GM18951 (cell line): ENCODE measurements around the gene CFAP46.
"Not testable (repeated sequence)": the region's sequence is repeated elsewhere in the genome, so short reads cannot be mapped to it uniquely, and the experiment has no call there.

Experiments
- POLR2A ChIP-seq: IDR thresholded peaks from 4 replicates; pipeline ENCODE4 v1.6.1; 2011; ENCODE audit warnings: mild to moderate bottlenecking; ENCODE audit not compliant: insufficient read length, insufficient read depth; ENCODE audit errors: extremely low read depth
- in situ Hi-C: fragments of 300-500 bp; cut with MboI; formaldehyde crosslinking; loops from one replicate; pipeline ENCODE4 v1.12.0; 2022; ENCODE audit warnings: low sequenced_read_pairs, mixed read lengths, inconsistent platforms; ENCODE audit not compliant: unreplicated experiment

Gene CFAP46

DNA sequence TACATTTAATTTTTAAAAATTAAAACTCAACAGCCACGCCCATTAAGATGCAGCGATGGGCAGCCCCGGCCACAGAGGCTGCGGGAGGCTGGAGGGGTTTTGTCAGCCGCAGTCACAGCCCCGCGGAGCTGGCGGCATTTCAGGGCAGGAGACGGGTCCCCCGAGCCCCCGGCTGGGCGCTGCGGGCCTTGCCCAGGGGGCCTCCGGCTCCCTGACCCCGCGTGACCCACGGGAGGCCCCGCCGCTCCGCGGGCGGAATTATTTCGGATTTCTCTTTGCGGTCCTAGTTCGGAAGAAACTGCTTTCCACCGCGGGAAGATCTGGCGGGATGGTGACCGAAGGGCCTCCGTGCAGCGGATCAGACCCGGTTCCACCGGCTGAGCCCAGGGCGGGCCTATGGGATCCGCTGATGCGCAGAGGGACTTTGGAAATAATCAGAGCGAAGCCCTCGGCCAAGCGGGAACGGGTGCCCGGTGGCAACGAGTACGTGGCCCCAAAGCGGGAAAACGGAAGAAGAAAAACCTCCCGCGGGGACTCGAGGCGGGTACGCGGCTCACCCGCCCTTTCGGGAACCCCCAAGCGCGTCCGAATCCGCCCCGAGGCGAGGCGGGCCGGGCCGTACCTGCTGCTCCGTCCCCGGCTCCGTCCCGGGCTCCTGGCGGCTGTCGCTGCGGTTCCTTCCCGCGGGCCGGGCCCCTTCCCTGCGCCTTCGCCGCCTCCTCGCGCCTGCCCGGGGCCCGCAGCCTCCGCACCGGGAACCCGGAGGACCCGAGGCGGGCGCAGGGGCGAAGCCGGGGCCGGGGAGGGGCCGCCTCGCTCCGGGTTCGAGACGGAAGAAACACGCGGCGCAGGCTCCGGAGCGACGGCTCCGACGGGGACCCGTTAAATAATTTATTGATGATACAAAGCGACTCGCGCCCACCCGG is 158.2 kb downstream of the CFAP46 start:
- in situ Hi-C loops: no loop called here
- no peak for TF ChIP-seq POLR2A

DNA sequence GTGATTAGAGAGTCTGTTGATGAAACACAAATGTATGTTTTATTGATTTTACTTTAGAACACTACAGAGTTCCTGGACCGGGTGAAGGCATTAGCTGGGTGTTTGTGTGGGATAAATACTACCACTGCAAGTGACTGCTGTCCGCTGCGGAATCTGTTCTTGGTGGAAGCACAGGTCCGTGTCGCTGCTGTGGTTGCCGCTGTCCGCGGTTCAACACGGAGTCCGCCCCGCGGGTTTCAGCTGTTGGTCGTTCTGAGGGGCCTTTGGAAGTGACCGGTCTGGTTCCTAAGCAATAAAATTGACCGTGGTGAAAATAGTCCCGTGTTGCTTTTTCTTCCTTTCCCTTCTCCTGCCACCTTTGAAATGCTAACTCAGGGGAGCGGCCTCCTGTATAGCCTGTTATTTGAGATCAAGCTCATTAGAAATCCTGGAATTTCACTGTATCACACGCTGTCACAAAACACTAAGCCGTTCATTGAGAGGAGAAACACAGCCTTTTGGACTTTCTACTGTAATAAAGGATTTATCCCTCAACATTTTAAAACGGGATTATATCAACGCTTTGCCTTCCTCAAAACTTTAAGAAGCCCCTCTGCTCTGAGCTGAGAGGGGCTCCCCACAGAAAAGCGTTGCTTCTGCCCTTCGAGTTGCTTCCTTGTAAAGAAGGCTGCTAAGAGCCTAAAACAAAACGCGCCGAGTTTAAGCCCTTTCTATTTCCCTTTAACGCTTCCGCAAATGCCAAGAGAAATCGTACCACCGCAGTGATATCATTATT is 159.0 kb downstream of the CFAP46 start:
- TF ChIP-seq POLR2A: no peak
- in situ Hi-C loops: no loop called here

DNA sequence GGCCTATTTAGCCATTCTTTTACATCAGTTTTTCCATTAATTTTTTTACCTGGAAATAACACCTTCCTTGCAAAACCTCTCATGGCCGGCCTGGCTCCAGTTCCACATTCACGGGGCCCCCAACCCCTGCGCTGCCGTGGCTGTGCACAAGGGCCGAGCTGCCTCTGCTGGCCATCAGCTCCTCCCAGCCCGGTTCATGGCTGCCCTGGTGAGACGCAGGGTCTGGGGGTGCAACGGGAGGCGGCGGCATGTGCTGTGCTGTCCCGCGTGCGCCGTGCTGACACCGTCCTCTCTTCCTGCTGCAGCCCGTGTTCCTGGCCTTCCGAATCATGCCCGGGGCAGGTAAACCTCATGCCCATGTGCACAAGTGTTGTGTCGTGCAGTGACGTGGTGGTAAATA is 160.8 kb downstream of the CFAP46 start:
- in situ Hi-C loops: no loop called here
- TF ChIP-seq POLR2A: no peak

DNA sequence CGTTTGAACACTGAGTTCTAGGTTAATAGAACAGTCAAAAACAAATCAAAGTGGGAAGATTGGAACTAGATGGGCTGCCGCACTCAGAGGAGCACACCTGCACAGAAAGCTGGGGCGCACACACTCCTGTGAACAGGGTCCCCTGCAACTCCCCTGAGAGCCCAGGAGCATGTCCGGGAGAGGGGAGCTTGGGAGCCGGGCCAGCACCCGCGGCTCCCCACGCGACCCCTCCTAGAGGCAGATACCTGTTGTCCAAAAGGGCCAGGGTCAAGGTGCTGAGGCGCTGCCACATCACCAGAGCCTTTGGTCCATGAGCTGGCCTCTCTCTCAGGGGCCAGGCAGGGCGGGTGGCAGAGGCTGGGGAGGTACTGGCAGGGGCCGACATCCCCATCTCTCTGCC is 162.0 kb downstream of the CFAP46 start:
- in situ Hi-C loops: no loop called here
- no peak for TF ChIP-seq POLR2A

DNA sequence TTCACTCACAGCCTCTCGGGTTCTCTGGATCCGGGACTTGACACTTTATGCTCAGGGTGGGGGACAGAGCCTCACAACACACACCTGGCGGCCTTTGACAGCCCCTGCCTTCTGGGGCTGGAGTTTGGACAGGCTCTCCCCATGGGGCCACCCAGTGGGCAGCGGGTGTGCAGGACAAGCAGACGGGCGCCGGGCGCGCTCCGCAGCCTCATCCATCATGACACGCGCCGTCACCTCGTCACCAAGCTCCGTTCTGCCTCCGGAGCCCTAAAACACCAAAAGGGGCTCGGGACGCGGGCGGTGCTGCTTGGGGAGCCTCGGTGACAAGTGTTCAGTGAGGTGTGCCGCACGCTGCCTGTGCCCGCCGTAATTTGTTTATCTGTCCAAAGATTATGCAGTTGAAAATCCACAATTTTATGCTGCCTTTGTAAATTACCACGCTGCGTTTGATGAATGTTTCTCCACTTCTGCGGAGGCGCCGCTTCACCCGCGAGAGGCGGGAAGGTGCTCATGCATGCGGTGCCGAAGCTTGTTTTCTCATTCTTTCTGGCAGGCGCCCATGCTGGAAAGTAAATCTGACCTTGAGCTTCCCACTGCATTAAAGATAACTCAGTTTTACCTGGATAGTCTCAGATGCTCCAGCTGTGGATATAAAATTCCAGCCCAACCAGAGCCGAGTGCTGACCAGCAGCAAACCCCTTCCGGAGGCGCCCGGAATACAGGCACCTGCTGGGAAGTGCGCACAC is 162.6 kb downstream of the CFAP46 start:
- in situ Hi-C loops: no loop called here
- TF ChIP-seq POLR2A: no peak

DNA sequence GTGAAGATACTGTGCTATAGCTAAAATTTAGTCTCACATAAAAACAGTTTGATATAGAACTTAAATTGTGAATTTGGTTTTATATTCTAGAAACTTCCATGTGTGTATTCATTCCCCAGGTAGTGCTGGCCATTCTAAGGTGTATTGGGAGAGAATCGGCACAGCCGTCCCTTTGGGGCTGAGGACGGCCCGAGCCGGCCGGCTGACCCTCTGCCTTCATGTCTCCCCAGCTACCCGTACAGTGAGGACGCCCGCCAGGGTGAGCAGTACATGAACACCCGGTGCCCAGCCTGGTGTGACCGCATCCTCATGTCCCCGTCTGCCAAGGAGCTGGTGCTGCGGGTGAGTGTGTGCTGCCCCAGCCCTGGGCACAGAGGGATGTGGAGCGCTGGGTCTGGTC is 164.9 kb downstream of the CFAP46 start:
- TF ChIP-seq POLR2A: no peak
- in situ Hi-C loops: no loop called here

DNA sequence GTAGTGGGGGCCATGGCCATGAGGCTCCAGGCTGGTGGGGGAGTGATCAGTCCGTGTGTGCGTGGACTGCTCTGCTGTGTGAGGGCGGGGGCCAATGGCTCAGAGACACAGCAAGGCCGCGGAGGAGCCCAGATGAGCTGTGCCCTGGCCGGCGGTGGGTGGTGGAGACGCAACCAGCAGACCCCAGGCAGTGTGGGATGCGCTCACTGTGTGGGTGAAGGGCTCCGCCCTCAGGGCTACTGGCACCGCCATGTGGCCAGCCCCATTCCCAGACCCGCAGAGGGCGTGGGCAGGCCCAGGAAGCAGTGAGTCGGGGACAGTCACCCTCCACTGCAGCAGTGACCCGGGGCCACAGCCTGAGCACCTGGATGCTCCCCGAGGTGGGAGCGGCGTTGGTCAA is 165.5 kb downstream of the CFAP46 start:
- in situ Hi-C loops: no loop called here
- TF ChIP-seq POLR2A: no peak

DNA sequence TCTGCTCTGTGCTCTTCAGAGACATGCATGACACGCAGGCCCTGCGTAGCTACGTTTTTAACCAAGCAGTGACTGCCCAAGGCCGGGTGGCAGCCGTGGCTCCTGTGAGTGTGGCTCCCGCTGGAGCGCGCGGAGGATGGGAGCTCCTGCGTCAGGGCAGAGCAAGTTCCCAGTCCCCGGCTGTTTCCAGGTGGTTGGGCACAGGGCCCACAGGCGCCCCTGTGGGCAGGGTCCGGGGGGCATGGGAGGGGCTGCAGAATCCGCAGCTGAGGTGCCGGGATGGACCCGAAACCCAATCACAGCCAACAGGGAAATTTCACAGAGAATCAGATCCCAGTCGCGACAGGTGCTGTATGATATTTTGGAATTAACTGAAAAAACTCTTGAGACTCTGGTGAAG is 166.2 kb downstream of the CFAP46 start:
- TF ChIP-seq POLR2A: no peak
- in situ Hi-C loops: no loop called here

DNA sequence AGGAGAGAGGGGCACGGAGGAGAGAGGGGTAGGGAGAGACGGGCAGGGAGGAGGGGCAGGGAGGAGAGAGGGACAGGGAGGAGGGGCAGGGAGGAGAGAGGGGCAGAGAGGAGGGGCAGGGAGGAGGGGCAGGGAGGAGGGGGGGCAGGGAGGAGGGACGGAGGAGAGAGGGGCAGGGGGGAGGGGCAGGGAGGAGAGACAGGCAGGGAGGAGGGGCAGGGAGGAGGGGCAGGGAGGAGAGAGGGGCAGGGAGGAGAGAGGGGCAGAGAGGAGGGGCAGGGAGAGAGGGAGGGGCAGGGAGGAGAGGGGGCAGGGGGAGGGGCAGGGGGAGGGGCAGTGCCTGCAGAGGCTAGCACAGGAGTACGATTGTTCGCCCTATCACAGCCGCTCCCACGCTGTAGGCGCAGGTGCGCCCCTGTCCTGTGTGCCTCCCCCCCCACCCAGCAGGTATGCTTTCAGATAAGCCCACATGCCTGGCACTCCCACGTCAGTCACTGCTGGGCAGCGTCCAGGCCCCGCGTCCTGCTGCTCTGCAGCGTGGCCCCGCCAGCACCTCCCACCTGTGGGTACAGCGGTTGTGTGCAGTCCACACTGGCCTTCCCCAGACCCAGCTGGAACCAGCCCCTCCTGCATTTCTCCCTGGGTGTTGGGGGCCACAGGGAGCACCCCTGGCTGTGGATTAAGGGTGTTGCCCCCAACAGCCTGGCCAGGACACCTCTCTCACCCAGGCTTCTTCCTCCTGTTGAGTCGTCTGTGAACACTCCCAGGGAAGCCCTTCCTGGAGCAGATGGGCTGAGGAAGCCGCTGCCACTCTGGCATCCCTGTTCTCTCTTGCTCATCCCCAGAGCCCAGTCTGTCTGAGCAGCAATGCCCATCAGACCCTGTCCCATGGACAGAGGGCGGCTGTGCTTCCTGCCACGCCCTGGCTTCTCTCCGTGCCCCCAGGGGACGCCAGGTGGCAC is 167.2 kb downstream of the CFAP46 start:
- in situ Hi-C loops: no loop called here
- no peak for TF ChIP-seq POLR2A

DNA sequence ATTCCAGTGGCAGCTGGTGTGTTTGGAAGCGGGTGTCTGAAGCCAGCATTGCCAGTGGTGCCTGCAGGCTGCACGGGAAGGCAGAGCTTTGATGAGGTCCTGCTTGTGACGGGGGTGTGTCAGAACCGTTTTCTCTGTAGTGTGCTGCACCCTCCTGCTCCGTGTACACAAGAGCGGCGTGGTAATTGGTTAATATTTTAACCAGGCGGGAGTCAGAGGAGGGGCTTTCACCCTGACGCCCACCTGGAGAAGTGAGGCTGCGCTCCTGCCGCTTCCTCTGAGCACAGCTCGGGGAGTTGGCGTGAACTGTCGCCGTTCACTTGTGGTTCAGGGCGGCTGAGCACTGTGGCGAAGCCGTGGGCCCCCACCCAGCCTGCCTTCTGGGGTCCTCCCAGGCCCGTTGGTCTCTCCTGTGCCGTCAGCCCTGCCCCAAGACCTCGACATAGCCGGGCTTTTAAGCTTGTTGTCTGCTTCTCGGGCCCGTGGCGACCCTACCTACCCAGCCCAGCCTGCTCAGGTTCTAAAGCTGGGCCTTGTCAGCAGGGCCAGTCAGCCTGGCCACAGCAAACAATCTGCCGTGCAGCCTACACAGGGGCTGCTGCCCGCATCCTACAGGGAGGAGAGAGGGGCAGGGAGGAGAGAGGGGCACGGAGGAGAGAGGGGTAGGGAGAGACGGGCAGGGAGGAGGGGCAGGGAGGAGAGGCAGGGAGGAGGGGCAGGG is 168.0 kb downstream of the CFAP46 start:
- in situ Hi-C loops: no loop called here
- no peak for TF ChIP-seq POLR2A

DNA sequence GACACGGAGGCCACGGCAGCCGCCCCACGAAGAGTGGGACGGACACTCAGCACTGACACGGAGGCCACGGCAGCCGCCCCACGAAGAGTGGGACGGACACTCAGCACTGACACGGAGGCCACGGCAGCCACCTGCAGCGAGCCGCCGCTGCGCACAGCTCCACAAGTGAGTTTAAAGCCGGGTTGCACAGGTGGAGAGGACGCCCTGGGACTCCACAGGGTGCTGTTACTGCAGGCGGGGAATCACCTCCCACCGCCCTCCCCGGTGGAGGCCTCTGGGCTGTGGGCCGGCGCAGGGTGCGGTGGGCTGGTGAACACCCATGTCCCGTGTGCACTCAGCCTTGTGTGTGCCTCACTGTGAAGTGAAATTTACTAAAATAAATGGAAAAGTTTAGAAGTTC is 169.6 kb downstream of the CFAP46 start:
- in situ Hi-C loops: not testable (repeated sequence)

DNA sequence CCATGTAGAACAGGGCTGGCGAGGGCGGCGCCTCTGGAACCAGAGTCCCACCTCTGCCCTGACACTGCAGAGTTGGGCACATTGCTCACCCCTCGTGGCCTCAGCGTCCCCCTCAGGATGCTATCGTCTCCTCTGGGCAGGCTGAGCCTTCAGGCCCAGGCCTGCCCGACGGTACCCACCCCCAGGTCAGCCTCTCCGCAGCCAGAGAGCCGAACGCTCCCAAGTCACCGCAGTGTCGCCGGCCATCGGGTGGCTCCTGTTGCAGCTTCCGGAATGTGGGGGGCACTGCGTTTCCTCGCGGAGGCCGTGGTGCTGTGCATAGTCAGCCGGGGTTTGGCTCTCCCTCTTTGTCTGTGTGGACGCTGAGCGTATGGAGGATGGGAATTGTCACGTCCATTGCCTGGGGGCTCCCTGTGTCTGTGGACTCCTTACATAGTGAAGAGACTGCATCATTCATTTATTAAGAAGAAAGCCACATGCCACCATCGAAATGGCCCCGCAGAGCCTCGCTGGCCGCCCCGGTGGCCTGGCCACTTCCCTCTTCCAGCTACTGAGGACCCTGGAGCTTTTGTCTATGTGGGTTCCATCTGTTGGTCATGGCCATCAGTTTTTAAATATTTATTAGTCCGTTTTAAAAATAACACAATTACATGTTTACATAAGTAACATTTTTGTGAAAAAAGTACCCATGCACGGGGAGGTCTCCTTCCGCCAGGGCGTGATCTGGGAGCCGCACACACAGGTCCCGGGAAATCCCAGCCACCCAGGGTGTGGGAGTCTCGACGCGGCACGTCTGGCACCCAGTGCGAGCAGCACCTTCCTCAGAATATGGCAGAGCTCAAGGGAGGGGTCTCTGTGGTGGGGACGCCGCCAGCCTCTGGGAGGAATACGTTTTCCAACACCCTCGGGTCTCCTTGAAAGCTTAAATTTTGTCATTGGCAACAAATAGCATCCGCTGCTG is 172.0 kb downstream of the CFAP46 start:
- in situ Hi-C loops: no loop called here
- no peak for TF ChIP-seq POLR2A
